ENCODE measurements around the gene FUT7. TPM values are rescaled to one million over a fixed set of nuclear protein-coding genes. Genes with fewer than 3 reads are reported as not detected.

Gene FUT7
- total and polyA plus RNA-seq, 2 of the 8 experiments (the other 6 are each of a cell fraction or from before 2014, with no cell fraction given): not detected

DNA sequence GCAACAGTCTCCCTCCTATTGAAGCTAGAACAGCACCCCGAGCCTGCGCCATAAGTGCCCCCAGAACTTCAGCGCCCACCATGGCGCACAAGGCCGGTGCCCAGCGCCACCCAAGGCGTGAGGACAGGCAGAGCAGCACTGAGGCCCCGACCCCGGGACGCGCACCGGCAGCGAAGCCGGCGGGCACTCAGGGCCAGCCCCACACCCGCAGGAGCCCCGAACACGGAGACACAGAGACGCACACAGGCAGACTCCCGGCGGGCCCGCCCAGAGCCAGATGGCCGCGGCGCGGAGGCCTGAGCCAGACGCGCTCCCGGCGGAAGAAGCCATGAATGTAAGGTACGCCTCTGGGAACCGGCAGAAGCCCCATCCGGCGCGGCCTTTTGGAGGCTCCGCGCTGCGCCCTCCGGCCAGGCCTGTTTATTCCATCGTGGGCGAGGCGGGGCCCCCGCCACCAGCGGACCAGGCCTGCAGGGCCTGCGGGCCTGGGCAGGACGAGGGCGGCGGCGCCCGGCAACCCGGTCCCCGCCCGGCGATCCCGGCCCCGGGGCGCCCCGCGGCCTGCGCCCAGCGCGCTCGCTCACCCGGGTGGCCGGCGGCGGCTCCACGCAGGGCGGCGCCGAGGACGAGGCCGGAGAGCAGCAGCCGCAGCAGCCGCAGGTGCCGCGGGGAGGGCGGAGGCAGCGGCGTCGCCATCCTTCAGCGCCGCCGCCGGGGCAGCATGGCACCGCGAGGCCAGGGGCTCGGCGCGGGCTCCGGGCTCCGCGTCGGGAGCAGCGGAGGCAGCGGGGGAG lies 13.6 kb upstream of the FUT7 start:
- WGBS, 2 experiments (ENCODE audit: extremely low coverage in 1 of 2, insufficient coverage in 1 of 2, insufficient read length in 1 of 2, insufficient replicate concordance in 2 of 2, low coverage in 1 of 2, low lambda C conversion rate in 2 of 2, missing lambda C conversion rate in 1 of 2): 7% methylated on average over 54 of the region's 96 CpGs; no CpG with 5 or more reads in 1 of the 2 experiments
- no peak for FAIRE-seq

More for the DNA sequence above, 13.6 kb upstream of the FUT7 start:
- Histone ChIP-seq H2BK20ac (ENCODE audit: low read length) (no peak overlapping the region), H4K91ac (replicated peaks; ENCODE audit: insufficient read length, low read length) (no peak overlapping the region), H3K9me3 (ENCODE audit: insufficient read depth in 2 of 2, low read depth in 1 of 2, low read length in 1 of 2) (no peaks in the 10 kb centered on the region), H4K20me1 (replicated peaks in 1 of 2; ENCODE audit: control insufficient read depth in 1 of 2, insufficient read depth in 2 of 2, low read length in 2 of 2) (peaks cover 8 to 26% of the 10 kb centered on the region in 2 experiments), H3K18ac (ENCODE audit: extremely low read depth, low read length) (no peak overlapping the region; the same call in 1 of the 2 replicates), H3K27ac (ENCODE audit: low read depth, low read length) (no peak overlapping the region), H4K8ac (ENCODE audit: extremely low read depth, insufficient read depth, low read length) (peak overlapping the region; percentile 79; the same call in 1 of the 2 replicates), H3K79me2 (ENCODE audit: control insufficient read depth in 1 of 2, insufficient read depth in 2 of 2, low read length in 2 of 2) (peaks cover 0 to 4% of the 10 kb centered on the region in 2 experiments; a peak in 1 of 4 replicates), H2AK5ac (ENCODE audit: low read depth, low read length) (no peak overlapping the region), H3K4me3 (ENCODE audit: extremely low read depth in 1 of 4, insufficient read depth in 2 of 4, low read depth in 3 of 4, low read length in 4 of 4) (peak overlapping the region; percentile 38 to 62 (median 56)), H3K9ac (replicated peaks in 1 of 4; ENCODE audit: extremely low read depth in 1 of 4, low read depth in 3 of 4, low read length in 3 of 4) (peak overlapping the region in 1 of 4 experiments; percentile 71; a peak in 4 of 7 replicates), H2BK15ac (ENCODE audit: low read length) (no peak overlapping the region), H3K23me2 (ENCODE audit: low read depth, low read length) (peaks cover 12% of the 10 kb centered on the region; the same call in 1 of the 2 replicates), H3K4me1 (replicated peaks in 1 of 4; ENCODE audit: control insufficient read depth in 3 of 4, insufficient read depth in 4 of 4, low read length in 3 of 4) (peaks cover 3 to 14% (median 8%) of the 10 kb centered on the region in 4 experiments; a peak in 6 of 7 replicates), H3K23ac (ENCODE audit: insufficient read length) (no peak overlapping the region), H2BK12ac (ENCODE audit: low read depth, low read length) (0 out of 2 replicates have a peak overlapping the region, but pooled peaks have one; percentile 17), H3K56ac (replicated peaks; ENCODE audit: insufficient read length, low read depth, low read length) (no peak overlapping the region), H3K4ac (replicated peaks; ENCODE audit: insufficient read length, low read depth, low read length) (no peak overlapping the region), H2BK120ac (replicated peaks; ENCODE audit: low read depth, low read length) (no peak overlapping the region), H3K14ac (ENCODE audit: insufficient read length) (no peak overlapping the region), H2BK5ac (ENCODE audit: low read depth, low read length) (no peak overlapping the region), H3K4me2 (ENCODE audit: insufficient read depth in 1 of 2, low read depth in 2 of 2, low read length in 2 of 2) (peak overlapping the region; percentile 34 to 99), H3K36me3 (ENCODE audit: control insufficient read depth in 2 of 4, insufficient read depth in 4 of 4, low read length in 3 of 4) (no peaks in the 10 kb centered on the region), H4K5ac (ENCODE audit: insufficient read length, low read depth, low read length) (no peak overlapping the region), H3K79me1 (ENCODE audit: low read depth, low read length) (peaks cover 9% of the 10 kb centered on the region), H2AFZ (ENCODE audit: low read length) (no peak overlapping the region), H3K27me3 (replicated peaks in 1 of 4; ENCODE audit: control insufficient read depth in 3 of 4, extremely low read depth in 1 of 4, insufficient read depth in 3 of 4, low read length in 3 of 4) (peaks cover 17 to 47% (median 34%) of the 10 kb centered on the region in 4 experiments)
- POLR2A ChIA-PET (ENCODE audit: partially characterized antibody): interaction anchor here (1.0 to 2.4 kb wide), 4 partner anchors 14 to 199 kb away, joined by 3 to 5 read pairs (median 4); partner anchors contain the start of genes FUT7 and TUBB4B
- CTCF ChIA-PET (ENCODE audit: partially characterized antibody): interaction anchor here (0.8 to 7.6 kb wide), 19 partner anchors 9 to 203 kb away, joined by 3 to 291 read pairs (median 5); partner anchors contain the start of genes AJM1, FUT7, GRIN1 and RNF224
- TF ChIP-seq, protein P1, sequence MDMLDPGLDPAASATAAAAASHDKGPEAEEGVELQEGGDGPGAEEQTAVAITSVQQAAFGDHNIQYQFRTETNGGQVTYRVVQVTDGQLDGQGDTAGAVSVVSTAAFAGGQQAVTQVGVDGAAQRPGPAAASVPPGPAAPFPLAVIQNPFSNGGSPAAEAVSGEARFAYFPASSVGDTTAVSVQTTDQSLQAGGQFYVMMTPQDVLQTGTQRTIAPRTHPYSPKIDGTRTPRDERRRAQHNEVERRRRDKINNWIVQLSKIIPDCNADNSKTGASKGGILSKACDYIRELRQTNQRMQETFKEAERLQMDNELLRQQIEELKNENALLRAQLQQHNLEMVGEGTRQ (IDR thresholded peaks at IDR 0.05; ENCODE audit: low read length): no peak
- 0 out of 2 replicates have a peak, but pooled peaks have one; percentile 18 for TF ChIP-seq GABPA (IDR thresholded peaks at IDR 0.05; ENCODE audit: borderline replicate concordance, insufficient read depth, low read length)
- TF ChIP-seq EZH2 (IDR thresholded peaks at IDR 0.05; ENCODE audit: low read depth, low read length, severe bottlenecking): peak; percentile 16
- TF ChIP-seq SUZ12 (IDR thresholded peaks at IDR 0.05; ENCODE audit: low read length): peak; percentile 60
- peak in 1 of 2 experiments; percentile 75 for DNase-seq (ENCODE audit: low read depth in 1 of 2, low spot score in 2 of 2)
